Spleen (tissue), 11 donors: ENCODE measurements around the gene SNED1. TPM values are rescaled to one million over a fixed set of nuclear protein-coding genes. Genes with fewer than 3 reads are reported as not detected.

Experiments
- DNase-seq: peaks from one replicate; pipeline ENCODE4 v3.0.0-alpha.2; 2020
- H3K27ac ChIP-seq, 8 donors: fragments of 200-600 bp; sonication (generic) in 7 of 8; 1 replicate in 4 of 8; 2 replicates in 4 of 8; pipeline versions ENCODE4 v1.5.0 to v1.8.0; 2016 to 2021; ENCODE audit warnings: inconsistent platforms in 4 of 8, mild to moderate bottlenecking in 4 of 8, moderate library complexity in 1 of 8
- H3K27me3 ChIP-seq, 7 donors: fragments of 200-600 bp; sonication (generic) in 6 of 7; replicated peaks in 1 of 7; 1 replicate in 4 of 7; 2 replicates in 3 of 7; pipeline versions ENCODE4 v1.5.0 to v1.8.0; 2016 to 2021; ENCODE audit warnings: inconsistent platforms in 3 of 7, mild to moderate bottlenecking in 1 of 7
- H3K36me3 ChIP-seq, 6 donors: fragments of 200-600 bp; sonication (generic) in 5 of 6; 1 replicate in 4 of 6; 2 replicates in 2 of 6; pipeline versions ENCODE4 v1.5.0 to v1.8.0; 2016 to 2021; ENCODE audit warnings: inconsistent platforms in 2 of 6
- H3K4me1 ChIP-seq, 6 donors: fragments of 200-600 bp; sonication (generic) in 5 of 6; 1 replicate in 3 of 6; 2 replicates in 3 of 6; pipeline versions ENCODE4 v1.5.0 to v1.8.0; 2016 to 2021; ENCODE audit warnings: inconsistent platforms in 3 of 6
- H3K4me3 ChIP-seq, 8 donors: fragments of 200-600 bp; sonication (generic) in 7 of 8; 1 replicate in 4 of 8; 2 replicates in 4 of 8; pipeline versions ENCODE4 v1.5.0 to v1.8.0; 2016 to 2021; ENCODE audit warnings: inconsistent platforms in 4 of 8, mild to moderate bottlenecking in 4 of 8, moderate library complexity in 2 of 8
- H3K9me3 ChIP-seq, 8 donors: fragments of 200-600 bp; sonication (generic) in 7 of 8; 1 replicate in 4 of 8; 2 replicates in 4 of 8; pipeline versions ENCODE4 v1.5.0 to v1.8.0; 2016 to 2021; ENCODE audit warnings: inconsistent platforms in 4 of 8
- CTCF ChIP-seq, 11 experiments: fragments of 200-600 bp in 7 of 11; fragments of 450-650 bp in 4 of 11; sonication (generic) in 4 of 11; IDR thresholded peaks in 8 of 11; conservative IDR thresholded peaks in 3 of 11; 1 replicate in 7 of 11; 2 replicates in 4 of 11; pipeline versions ENCODE4 v1.4.0 to v1.8.0; 2016 to 2021; ENCODE audit warnings: antibody characterized with exemption in 11 of 11, inconsistent platforms in 4 of 11, mild to moderate bottlenecking in 1 of 11
- POLR2A ChIP-seq, 3 donors: fragments of 450-650 bp; IDR thresholded peaks; one replicate each; pipeline ENCODE4 v1.5.1; 2017; ENCODE audit warnings: antibody characterized with exemption in 3 of 3, mild to moderate bottlenecking in 1 of 3
- POLR2AphosphoS5 ChIP-seq, 3 donors: sonication (generic); formaldehyde crosslinking; IDR thresholded peaks; one replicate each; pipeline ENCODE4 v1.5.1; 2017; ENCODE audit warnings: antibody characterized with exemption in 3 of 3
- WGBS, 5 donors: extraction: QIAGEN DNeasy Blood & Tissue Kit in 3 of 5; methylation state at CpG; one replicate each; pipeline versions ENCODE4 v1.1.5 to v1.1.7; 2013 to 2018; 5-methylcytosine and 5-hydroxymethylcytosine counted together
- intact Hi-C: fragments of 100-400 bp; cut with DNase I; formaldehyde crosslinking; loops from one replicate; pipeline ENCODE4 v1.15.0; 2023; ENCODE audit warnings: low total_unique reads
- polyA plus RNA-seq, 3 donors: library from polyadenylated mRNA; stranded (reverse); fragments of 200-250 nt; gene quantifications; one replicate each; pipeline ENCODE4 v1.2.1, GENCODE V29; 2013
- total RNA-seq, 7 donors: library from RNA; depleted of rRNA in 3 of 7; stranded (reverse); fragments of >200 nt in 3 of 7; fragmentation: NEBNext Ultra II Directional in 4 of 7; extraction: Animal tissue kit (Norgen Biotek cat#: 25700) in 4 of 7; gene quantifications; one replicate each; pipeline versions ENCODE4 v1.1.0 to v1.2.1, GENCODE V29; 2016 to 2021
- donor health status: healthy with polysubstance abuse.
- donor health status: DM: no; HTN: no; CAD: no; lungs with moderate emphysema.
- donor health status: DM: no; HTN: no; CAD: no.
- donor health status: Bipolar disorder and iron deficiency.
- donor health status: healthy.
- donor health status: DM: no; HTN: no; CAD: no.
- donor health status: DM: yes; HTN: yes; CAD: no.

Gene SNED1
- total and polyA plus RNA-seq, 10 donors, result 2.6 to 85.3 (median 45.5) TPM

GRCh38 chr2:241065355-241065803 lies 67.0 kb downstream of the SNED1 start:
- Histone ChIP-seq H3K4me1 (peaks cover 0 to 19% (median 8%) of the 10 kb centered on the region in 6 donors), H3K27me3 (peaks cover 0 to 12% (median 0%) of the 10 kb centered on the region in 7 donors), H3K36me3 (peaks cover 0 to 57% (median 27%) of the 10 kb centered on the region in 6 donors), H3K9me3 (no peaks in the 10 kb centered on the region), H3K27ac (no peak overlapping the region), H3K4me3 (no peak overlapping the region)
- TF ChIP-seq POLR2A (IDR thresholded peaks at IDR 0.05), result no peak
- TF ChIP-seq POLR2AphosphoS5 (IDR thresholded peaks at IDR 0.05), result peak in 2 of 3 donors; percentile 18 to 56
- TF ChIP-seq CTCF (IDR thresholded peaks at IDR 0.05 in 8 of 11, conservative IDR thresholded peaks at IDR 0.05 in 3 of 11), result no peak
- WGBS, 5 donors, result 91 to 95% (median 92%) methylated on average over 21 to 27 of the region's 27 CpGs
- DNase-seq, result no peak
- intact Hi-C loops, result loop anchor here (10.0 kb wide), 1 partner anchor 211 kb away; no protein-coding TSS in a partner anchor

GRCh38 chr2:241066171-241066892 lies 67.9 kb downstream of the SNED1 start:
- Histone ChIP-seq H3K9me3 (no peaks in the 10 kb centered on the region), H3K27ac (no peak overlapping the region), H3K36me3 (peaks cover 0 to 66% (median 32%) of the 10 kb centered on the region in 6 donors), H3K4me1 (peaks cover 0 to 19% (median 8%) of the 10 kb centered on the region in 6 donors), H3K4me3 (no peak overlapping the region), H3K27me3 (peaks cover 0 to 12% (median 0%) of the 10 kb centered on the region in 7 donors)
- no peak for TF ChIP-seq POLR2AphosphoS5 (IDR thresholded peaks at IDR 0.05)
- TF ChIP-seq POLR2A (IDR thresholded peaks at IDR 0.05), result no peak
- no peak for DNase-seq
- 88 to 96% (median 92%) methylated on average over 21 of the region's 21 CpGs for WGBS, 5 donors
- intact Hi-C loops, result loop anchor here (10.0 kb wide), 1 partner anchor 212 kb away; no protein-coding TSS in a partner anchor

- 87 to 94% (median 91%) methylated on average over 7 to 15 of the region's 15 CpGs for WGBS, 5 donors
- Histone ChIP-seq H3K4me3 (no peak overlapping the region), H3K4me1 (peaks cover 0 to 19% (median 8%) of the 10 kb centered on the region in 6 donors), H3K27me3 (peaks cover 0 to 12% (median 0%) of the 10 kb centered on the region in 7 donors), H3K27ac (no peak overlapping the region), H3K9me3 (no peaks in the 10 kb centered on the region), H3K36me3 (peaks cover 0 to 72% (median 35%) of the 10 kb centered on the region in 6 donors)
- intact Hi-C loops, result loop anchor here (10.0 kb wide), 1 partner anchor 212 kb away; no protein-coding TSS in a partner anchor
- no peak for DNase-seq
- TF ChIP-seq CTCF (IDR thresholded peaks at IDR 0.05 in 8 of 11, conservative IDR thresholded peaks at IDR 0.05 in 3 of 11) (no peak), POLR2A (IDR thresholded peaks at IDR 0.05) (no peak), POLR2AphosphoS5 (IDR thresholded peaks at IDR 0.05) (no peak)
Observed at GRCh38 chr2:241066893-241067341, 68.5 kb downstream of the SNED1 start.

- DNase-seq, result no peak
- Histone ChIP-seq H3K4me3 (no peak overlapping the region), H3K27me3 (peaks cover 0 to 12% (median 0%) of the 10 kb centered on the region in 7 donors), H3K27ac (no peak overlapping the region), H3K4me1 (peaks cover 0 to 19% (median 8%) of the 10 kb centered on the region in 6 donors), H3K9me3 (no peaks in the 10 kb centered on the region), H3K36me3 (peaks cover 0 to 79% (median 38%) of the 10 kb centered on the region in 6 donors)
- 90 to 97% (median 93%) methylated on average over 13 to 21 of the region's 21 CpGs for WGBS, 5 donors
- TF ChIP-seq CTCF (IDR thresholded peaks at IDR 0.05 in 8 of 11, conservative IDR thresholded peaks at IDR 0.05 in 3 of 11), result no peak
- TF ChIP-seq POLR2AphosphoS5 (IDR thresholded peaks at IDR 0.05), result no peak
- TF ChIP-seq POLR2A (IDR thresholded peaks at IDR 0.05), result no peak
- intact Hi-C loops, result loop anchor here (10.0 kb wide), 1 partner anchor 213 kb away; no protein-coding TSS in a partner anchor
Observed at GRCh38 chr2:241067501-241068135, 69.2 kb downstream of the SNED1 start.
